Stimulated activated effector memory CD8-positive, alpha-beta T cell treated with anti-CD3 and anti-CD28 coated beads, Interleukin-12 subunit alpha, Interleukin-12 subunit beta, amount 100 ng/mL, for 72 hours (primary cell): ENCODE data around the gene SNCB.
A peak's percentile ranks its signal among the peaks of the same experiment; 100 is the strongest.

Source experiments
- ATAC-seq: fragments of 150-1000 bp; cut with Tn5 transposase; 2 replicates; pipeline ENCODE4 v1.10.0; 2021
- DNase-seq, 2 donors: peaks; one replicate each; pipeline ENCODE4 v3.0.0; 2021 to 2022; ENCODE audit warnings: low spot score in 2 of 2
- H3K27ac Mint-ChIP-seq: one replicate; pipeline ENCODE4 v1.8.0; 2022; ENCODE audit warnings: mild to moderate bottlenecking, mixed read lengths
- H3K36me3 Mint-ChIP-seq: one replicate; pipeline ENCODE4 v1.8.0; 2022; ENCODE audit warnings: mild to moderate bottlenecking, mixed read lengths
- H3K4me1 Mint-ChIP-seq: one replicate; pipeline ENCODE4 v1.8.0; 2022; ENCODE audit warnings: mixed read lengths
- H3K4me3 Mint-ChIP-seq: one replicate; pipeline ENCODE4 v1.8.0; 2022; ENCODE audit warnings: mild to moderate bottlenecking, mixed read lengths
- H3K9me3 Mint-ChIP-seq: one replicate; pipeline ENCODE4 v1.8.0; 2022; ENCODE audit warnings: mixed read lengths

SNCB gene

GRCh38 chr5:176642675-176643490 lies 12.5 kb upstream of the SNCB start:
- ATAC-seq, result no peak
- H3K9me3 Mint-ChIP-seq, result no peaks in the 10 kb centered on the region
- peak overlapping the region; percentile 80 for H3K27ac Mint-ChIP-seq
- peaks cover 4% of the 10 kb centered on the region for H3K36me3 Mint-ChIP-seq
- no peak overlapping the region for H3K4me3 Mint-ChIP-seq
- peaks cover 24% of the 10 kb centered on the region for H3K4me1 Mint-ChIP-seq
- DNase-seq, result no peak

DNA sequence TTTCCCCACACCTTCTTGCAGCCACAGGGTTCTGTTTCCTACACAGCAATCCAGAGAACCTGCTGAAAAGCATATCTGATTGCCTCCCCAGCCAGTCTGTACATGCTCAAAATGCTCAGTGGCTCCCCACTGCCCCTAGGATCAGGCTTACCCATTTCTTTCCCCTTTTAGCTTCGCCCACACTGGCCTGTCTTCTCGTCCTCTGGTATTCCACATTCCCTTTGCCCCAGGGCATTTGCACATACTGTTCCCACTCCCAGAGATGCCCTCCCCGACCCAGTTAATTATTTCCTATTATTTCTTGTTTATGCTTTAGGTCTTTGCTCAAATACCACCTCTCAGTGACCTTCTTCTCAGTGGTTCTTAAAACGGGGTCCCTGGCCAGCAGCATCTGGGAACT lies 10.3 kb upstream of the SNCB start:
- peaks cover 10% of the 10 kb centered on the region for H3K36me3 Mint-ChIP-seq
- no peak for ATAC-seq
- DNase-seq, result no peak
- H3K4me1 Mint-ChIP-seq, result peaks cover 9% of the 10 kb centered on the region
- H3K27ac Mint-ChIP-seq, result no peak overlapping the region
- no peaks in the 10 kb centered on the region for H3K9me3 Mint-ChIP-seq
- no peak overlapping the region for H3K4me3 Mint-ChIP-seq

GRCh38 chr5:176639981-176640380 lies 9.6 kb upstream of the SNCB start:
- Mint-ChIP-seq H3K4me3 (no peak overlapping the region), H3K9me3 (no peaks in the 10 kb centered on the region), H3K4me1 (peaks cover 4% of the 10 kb centered on the region), H3K36me3 (peaks cover 7% of the 10 kb centered on the region), H3K27ac (no peak overlapping the region)
- no peak for DNase-seq
- no peak for ATAC-seq

- no peak overlapping the region for H3K27ac Mint-ChIP-seq
- H3K9me3 Mint-ChIP-seq, result no peaks in the 10 kb centered on the region
- DNase-seq, result no peak
- ATAC-seq, result no peak
- H3K4me1 Mint-ChIP-seq, result no peaks in the 10 kb centered on the region
- peaks cover 6% of the 10 kb centered on the region for H3K36me3 Mint-ChIP-seq
- H3K4me3 Mint-ChIP-seq, result no peak overlapping the region
Observed at GRCh38 chr5:176639208-176639607, 8.9 kb upstream of the SNCB start.

- ATAC-seq, result no peak
- H3K27ac Mint-ChIP-seq, result no peak overlapping the region
- H3K36me3 Mint-ChIP-seq, result peaks cover 6% of the 10 kb centered on the region
- no peaks in the 10 kb centered on the region for H3K9me3 Mint-ChIP-seq
- peaks cover 8% of the 10 kb centered on the region for H3K4me1 Mint-ChIP-seq
- no peak overlapping the region for H3K4me3 Mint-ChIP-seq
- DNase-seq, result no peak
Observed at GRCh38 chr5:176638437-176638836, 8.1 kb upstream of the SNCB start.

DNA sequence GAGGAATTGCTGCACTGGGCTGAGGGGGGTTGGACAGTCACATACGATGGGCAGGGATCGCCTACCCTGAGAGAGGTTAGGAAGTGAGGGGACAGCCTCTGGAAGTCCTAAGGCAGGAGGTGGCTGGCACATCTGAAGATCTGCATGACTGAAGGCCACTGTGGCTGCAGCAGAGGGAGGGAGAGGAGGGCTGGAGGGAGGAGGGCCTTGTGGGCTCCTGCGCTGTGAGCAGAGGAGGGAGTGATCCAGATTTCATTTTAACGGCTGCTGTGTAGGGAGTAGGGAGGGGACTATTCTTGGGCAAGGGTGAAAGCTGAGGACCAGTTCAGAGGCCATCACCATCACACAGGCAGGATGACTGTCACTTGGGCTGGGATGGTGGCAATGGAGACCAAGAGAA lies 7.2 kb upstream of the SNCB start:
- Mint-ChIP-seq H3K27ac (no peak overlapping the region), H3K4me1 (peaks cover 9% of the 10 kb centered on the region), H3K36me3 (peaks cover 6% of the 10 kb centered on the region), H3K9me3 (no peaks in the 10 kb centered on the region), H3K4me3 (no peak overlapping the region)
- no peak for DNase-seq
- ATAC-seq, result no peak

DNA sequence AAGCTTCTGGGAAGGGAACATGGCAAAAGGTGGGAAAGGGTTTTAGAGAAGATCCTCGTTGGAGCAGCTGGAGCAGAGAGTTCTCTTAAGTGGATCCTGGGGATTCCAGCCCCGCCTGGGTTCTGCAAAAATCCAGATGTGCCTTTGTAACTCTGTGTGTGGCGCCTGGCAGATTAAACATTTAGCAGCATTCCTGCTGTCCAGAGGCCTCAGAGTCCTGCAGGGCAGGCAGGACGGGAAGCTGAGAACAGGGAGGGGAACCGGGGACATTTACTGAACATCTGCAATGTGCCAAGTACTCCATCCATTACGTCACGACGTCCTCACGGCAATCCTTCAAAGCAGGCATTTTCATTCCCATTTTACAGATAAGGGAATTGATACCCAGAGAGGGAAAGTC lies 6.1 kb upstream of the SNCB start:
- H3K36me3 Mint-ChIP-seq, result peaks cover 6% of the 10 kb centered on the region
- no peak for DNase-seq
- no peak for ATAC-seq
- H3K27ac Mint-ChIP-seq, result no peak overlapping the region
- peaks cover 9% of the 10 kb centered on the region for H3K4me1 Mint-ChIP-seq
- H3K4me3 Mint-ChIP-seq, result no peak overlapping the region
- H3K9me3 Mint-ChIP-seq, result no peaks in the 10 kb centered on the region

- ATAC-seq (no peak), DNase-seq (no peak)
- Mint-ChIP-seq H3K36me3 (peaks cover 6% of the 10 kb centered on the region), H3K4me1 (peaks cover 17% of the 10 kb centered on the region), H3K4me3 (no peak overlapping the region), H3K27ac (no peak overlapping the region), H3K9me3 (no peaks in the 10 kb centered on the region)
Observed at GRCh38 chr5:176633598-176633997, 3.3 kb upstream of the SNCB start.

DNA sequence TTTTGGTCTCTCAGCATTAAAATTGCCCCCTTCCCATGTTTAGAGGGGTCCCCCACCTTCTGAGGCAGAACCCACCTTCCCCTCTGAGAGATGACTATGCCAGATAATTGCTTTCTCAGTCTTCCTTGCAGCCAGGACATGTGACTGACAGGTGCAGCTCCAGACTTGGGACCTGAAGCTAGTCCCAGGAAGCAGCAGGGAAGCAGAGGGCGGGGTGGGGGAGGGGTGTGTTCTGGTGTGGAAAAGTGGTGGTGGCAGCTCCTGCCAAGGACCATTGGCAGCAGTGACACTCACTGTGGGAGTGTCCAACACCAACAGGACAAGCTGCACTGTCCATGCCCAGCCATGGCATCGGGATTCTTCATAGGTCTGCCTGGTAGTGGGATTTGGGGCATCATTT lies 2.4 kb upstream of the SNCB start:
- ATAC-seq (no peak), DNase-seq (no peak)
- Mint-ChIP-seq H3K4me1 (peaks cover 24% of the 10 kb centered on the region), H3K27ac (no peak overlapping the region), H3K36me3 (peaks cover 6% of the 10 kb centered on the region), H3K9me3 (no peaks in the 10 kb centered on the region), H3K4me3 (no peak overlapping the region)

DNA sequence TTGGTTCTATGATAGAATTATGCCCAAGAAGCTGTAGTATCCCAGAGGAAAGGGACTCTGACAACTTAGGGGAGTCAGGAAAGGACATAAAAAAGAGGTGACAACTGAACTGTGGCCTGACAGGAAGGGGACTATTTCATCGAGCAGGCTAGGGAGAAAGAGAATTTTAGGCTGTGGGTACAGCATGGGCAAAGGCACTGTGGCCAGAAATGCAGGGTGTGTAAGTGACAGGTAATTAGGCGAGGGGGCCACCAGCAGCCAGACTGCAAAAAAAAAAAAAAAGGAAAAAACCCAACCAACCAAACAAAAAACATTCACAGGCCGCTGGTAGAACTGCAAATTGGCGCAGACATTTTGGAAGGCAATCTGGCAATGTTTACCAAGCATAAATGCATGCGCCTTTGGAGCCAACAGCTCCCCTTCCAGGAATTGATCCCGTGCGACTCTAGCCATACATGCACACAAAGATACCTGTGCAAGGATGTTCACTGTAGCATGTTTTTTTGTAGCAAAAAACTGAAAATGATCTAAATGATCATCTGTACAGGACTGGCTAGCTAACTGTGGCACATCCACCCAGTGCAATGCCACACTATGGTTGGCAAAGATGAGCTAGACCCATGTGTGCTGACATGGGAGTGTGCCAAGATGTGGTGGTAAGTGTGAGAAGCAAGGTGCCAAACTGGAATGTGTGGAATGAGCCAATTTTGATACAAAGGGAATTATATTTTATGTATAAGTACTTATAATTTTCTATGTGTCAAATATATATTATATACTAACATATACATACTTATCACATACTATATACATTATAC lies 1.3 kb upstream of the SNCB start:
- Mint-ChIP-seq H3K36me3 (no peaks in the 10 kb centered on the region), H3K4me1 (peaks cover 24% of the 10 kb centered on the region), H3K9me3 (no peaks in the 10 kb centered on the region), H3K4me3 (no peak overlapping the region), H3K27ac (no peak overlapping the region)
- ATAC-seq (no peak), DNase-seq (no peak)

DNA sequence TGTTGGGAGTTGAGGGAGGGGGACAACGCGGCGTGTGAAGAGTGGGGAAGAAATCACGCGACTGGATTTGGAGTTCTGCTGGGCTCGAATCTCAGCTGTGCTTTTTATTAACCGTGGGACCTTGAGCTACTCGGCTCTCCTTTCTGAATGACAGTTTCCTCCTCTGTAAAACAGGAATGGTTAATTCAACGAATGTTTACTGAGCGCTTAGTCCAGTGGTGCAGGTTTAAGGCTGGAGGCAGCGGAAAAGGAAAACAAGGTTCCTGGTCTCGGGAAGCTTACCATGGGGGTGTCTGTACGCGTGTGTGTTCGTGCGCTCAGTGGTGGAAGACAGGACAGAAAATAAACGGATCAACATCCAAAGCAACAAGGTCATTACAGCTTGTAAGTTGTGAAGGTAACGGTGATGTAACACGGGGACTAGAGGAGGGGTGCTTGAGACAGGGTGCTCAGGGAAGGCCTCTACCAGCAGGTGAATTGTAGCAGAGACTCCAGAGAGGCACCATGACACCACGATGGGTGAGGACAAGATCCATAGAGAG lies 418 bp upstream of the SNCB start:
- peak overlapping the region; percentile 51 for H3K4me3 Mint-ChIP-seq
- H3K36me3 Mint-ChIP-seq, result no peaks in the 10 kb centered on the region
- ATAC-seq (no peak), DNase-seq (no peak)
- peaks cover 24% of the 10 kb centered on the region for H3K4me1 Mint-ChIP-seq
- H3K27ac Mint-ChIP-seq, result no peak overlapping the region
- no peaks in the 10 kb centered on the region for H3K9me3 Mint-ChIP-seq

GRCh38 chr5:176629317-176629852 lies 949 bp downstream of the SNCB start:
- ATAC-seq, result no peak
- Mint-ChIP-seq H3K27ac (no peak overlapping the region), H3K4me1 (peaks cover 24% of the 10 kb centered on the region), H3K36me3 (no peaks in the 10 kb centered on the region), H3K9me3 (no peaks in the 10 kb centered on the region), H3K4me3 (peak overlapping the region; percentile 51)
- no peak for DNase-seq

GRCh38 chr5:176628406-176629228 lies 1.7 kb downstream of the SNCB start:
- Mint-ChIP-seq H3K27ac (no peak overlapping the region), H3K4me3 (peak overlapping the region; percentile 51)

DNA sequence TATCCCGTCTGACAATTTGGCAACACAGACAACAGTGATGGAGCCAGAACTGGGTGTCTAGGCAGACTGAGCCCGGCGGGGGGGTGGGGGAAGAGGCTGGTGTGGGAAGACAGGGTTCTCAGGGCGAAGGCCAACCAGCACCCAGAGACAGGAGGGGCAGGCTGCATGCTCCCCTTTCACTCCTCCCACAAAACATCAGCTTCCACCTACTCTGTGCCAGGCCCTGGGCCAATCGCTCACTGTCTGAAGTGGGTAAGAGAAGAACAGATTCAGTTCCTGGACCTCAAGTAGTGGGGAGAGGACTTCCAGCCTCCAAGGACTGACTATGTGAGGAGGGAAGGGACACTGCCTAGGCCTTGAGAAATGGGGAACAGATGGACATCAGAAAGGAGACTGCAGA lies 2.8 kb downstream of the SNCB start:
- H3K27ac Mint-ChIP-seq, result no peak overlapping the region
- ATAC-seq (no peak), DNase-seq (no peak)
- H3K4me1 Mint-ChIP-seq, result peaks cover 16% of the 10 kb centered on the region
- H3K4me3 Mint-ChIP-seq, result no peak overlapping the region
- H3K36me3 Mint-ChIP-seq, result no peaks in the 10 kb centered on the region
- no peaks in the 10 kb centered on the region for H3K9me3 Mint-ChIP-seq

More at GRCh38 chr5:176628406-176629228, 1.7 kb downstream of the SNCB start:
- H3K36me3 Mint-ChIP-seq, result no peaks in the 10 kb centered on the region
- H3K9me3 Mint-ChIP-seq, result no peaks in the 10 kb centered on the region
- ATAC-seq (no peak), DNase-seq (no peak)
- H3K4me1 Mint-ChIP-seq, result peaks cover 19% of the 10 kb centered on the region

DNA sequence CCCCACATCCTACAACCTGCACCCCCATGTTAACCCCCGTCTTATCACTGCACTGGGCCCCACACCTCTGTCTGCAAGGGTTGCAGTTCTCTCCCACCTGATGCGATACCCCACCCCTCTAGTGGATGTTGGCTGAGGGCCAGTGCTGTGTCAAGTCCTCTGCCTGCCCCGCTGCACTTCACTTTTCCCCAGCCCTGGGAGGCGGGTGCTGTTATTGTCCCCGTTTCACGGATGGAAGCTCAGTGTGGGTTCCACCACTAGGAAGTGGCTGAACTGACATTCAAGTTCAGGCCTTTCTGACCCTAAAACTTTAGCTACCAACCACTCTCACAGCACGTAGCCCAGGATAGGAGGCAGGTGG lies 3.5 kb downstream of the SNCB start:
- DNase-seq (no peak), ATAC-seq (no peak)
- Mint-ChIP-seq H3K36me3 (no peaks in the 10 kb centered on the region), H3K9me3 (no peaks in the 10 kb centered on the region), H3K27ac (no peak overlapping the region), H3K4me3 (no peak overlapping the region), H3K4me1 (peaks cover 16% of the 10 kb centered on the region)
